ENCODE measurements around the gene EML4.
"Not testable (repeated sequence)": the region's sequence is repeated elsewhere in the genome, so short reads cannot be mapped to it uniquely, and the experiment has no call there.

Gene EML4

DNA sequence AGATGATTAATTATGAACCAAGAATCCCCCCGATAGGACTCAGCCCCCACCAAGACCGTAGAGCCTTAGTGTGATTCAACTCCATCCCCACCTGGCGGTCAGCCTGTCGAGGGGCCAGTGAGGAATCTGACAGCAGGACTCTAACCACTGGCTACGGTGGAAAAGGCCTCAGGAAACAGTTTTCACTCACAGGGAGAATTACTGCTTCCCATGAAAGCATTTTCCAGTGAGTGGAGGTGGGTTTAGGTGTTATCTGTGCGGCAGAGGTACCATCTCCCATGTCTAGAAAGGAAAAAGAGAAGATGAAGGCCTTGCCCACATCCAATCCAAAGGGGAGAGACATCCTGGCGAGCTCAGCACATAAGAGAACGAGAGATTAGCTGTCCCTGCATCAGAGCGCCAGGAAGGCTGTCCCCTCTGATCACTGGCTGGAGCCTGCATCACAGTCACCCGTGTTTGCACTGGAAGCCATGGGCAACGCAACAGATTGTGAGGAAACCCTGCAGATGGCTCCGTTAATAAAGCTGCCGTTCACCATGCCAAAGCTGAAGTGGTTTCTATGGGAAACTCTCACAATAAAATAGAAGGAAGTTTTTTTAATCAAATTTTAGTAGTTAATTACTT is 169.5 kb downstream of the EML4 start:
- DNase-seq: peak in 1 of 2 experiments; percentile 39

DNA sequence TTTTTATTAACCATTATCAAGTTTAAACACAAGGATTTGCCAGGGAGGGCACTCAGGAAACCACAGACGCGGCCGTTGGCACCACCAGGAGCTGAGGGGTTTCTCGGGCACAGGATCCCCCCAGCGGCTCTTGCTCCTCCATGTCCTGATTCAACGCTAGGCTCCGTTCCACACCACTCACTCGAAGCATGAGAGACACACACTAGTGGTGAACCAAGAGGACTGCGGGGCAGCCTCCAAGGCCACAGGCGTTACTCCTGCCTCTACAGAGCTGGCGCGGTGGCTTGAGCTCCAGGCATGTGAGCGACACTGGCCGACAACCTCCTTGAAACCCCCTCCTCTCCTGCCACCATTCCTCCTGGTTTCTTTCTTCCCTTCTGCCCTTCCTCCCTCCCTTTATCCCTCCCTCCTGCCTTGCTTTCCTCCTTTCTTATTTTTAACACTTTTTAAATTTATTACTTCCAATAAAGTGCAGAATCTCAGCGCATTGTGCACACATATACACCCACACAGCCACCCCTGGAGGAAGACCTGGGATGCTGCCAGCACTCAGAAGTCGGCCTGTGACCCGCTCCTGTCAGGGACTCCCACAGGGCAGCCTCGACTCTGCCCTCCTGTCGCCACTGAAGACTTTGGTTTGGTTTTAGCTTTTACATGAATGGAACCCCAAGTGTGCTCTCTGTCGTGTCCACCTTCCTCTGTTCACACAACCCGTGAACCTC is 170.2 kb downstream of the EML4 start:
- DNase-seq: no peak

DNA sequence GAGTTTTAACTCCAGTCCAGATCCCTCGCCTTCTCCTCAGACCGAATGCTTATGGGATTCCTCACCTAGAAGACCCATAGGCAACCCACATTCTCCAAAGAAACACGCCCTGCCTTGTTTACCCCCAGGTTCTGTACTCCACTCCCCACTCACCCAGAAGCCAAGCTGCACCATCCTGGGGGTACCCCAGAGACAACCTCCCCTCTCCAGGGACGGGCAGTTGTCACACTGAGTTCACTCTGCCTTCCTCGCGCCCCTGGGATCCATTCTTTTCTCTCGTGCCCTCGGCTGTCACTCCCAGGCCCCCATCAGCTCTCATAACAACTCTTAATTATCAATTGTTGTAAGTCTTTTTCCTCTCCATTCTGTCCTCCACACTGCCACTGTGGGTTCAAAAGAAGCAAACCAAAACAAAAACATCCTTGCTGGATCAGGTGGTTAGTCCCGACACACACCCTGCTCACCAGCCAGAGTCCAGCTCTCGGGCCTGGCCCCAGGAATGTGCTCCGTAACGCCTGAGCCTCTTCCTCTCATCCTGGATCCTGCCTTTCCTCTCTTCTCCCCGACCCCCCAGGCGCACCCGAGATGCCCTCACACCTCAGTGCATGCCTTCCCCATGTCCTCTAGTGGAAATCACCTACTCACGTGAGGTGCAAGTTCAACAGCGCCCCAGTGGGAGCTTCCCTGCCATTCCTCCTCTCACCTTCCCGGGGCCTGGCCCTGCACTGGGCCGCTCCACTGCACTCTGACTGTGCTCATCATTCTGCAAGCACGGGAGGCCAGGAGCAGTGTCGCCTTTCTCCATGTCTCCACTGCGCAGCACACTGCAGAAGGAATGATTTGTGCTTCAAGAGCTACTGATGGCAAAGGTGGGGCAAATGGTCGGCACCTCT is 171.1 kb downstream of the EML4 start:
- no peak for DNase-seq

DNA sequence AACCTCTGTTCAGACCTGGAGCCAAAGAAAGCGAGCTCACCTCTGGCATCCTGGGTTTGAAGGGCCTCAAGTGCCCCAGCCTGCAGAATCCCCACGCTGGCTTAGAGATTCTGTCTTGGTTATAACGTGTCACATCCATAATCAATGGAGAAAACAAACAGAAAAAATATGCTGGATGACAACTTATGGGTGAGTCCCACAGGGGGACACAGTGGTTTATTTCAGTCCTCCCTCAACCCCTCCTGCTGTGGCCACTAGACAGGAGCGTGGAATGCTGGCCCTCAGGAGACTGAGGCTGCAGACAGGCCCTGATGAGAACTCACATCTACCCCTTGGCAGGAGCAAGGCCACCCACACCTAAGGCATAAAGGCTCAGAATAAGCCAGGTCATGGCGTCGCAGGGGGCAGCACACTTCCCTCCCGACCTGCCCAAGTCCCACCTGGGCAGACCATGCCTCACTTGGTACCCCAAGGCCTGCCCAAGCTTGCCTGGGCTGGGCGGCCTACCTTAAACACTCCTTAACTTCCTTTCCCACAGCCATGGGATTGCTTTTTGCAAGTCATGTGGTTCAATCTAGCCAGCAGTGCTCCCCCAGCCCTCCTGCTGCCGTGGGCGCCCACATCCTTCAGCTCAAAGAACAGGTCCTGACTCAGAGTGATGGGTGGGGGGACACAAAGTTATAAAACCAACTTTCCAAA is 171.9 kb downstream of the EML4 start:
- no peak for DNase-seq

DNA sequence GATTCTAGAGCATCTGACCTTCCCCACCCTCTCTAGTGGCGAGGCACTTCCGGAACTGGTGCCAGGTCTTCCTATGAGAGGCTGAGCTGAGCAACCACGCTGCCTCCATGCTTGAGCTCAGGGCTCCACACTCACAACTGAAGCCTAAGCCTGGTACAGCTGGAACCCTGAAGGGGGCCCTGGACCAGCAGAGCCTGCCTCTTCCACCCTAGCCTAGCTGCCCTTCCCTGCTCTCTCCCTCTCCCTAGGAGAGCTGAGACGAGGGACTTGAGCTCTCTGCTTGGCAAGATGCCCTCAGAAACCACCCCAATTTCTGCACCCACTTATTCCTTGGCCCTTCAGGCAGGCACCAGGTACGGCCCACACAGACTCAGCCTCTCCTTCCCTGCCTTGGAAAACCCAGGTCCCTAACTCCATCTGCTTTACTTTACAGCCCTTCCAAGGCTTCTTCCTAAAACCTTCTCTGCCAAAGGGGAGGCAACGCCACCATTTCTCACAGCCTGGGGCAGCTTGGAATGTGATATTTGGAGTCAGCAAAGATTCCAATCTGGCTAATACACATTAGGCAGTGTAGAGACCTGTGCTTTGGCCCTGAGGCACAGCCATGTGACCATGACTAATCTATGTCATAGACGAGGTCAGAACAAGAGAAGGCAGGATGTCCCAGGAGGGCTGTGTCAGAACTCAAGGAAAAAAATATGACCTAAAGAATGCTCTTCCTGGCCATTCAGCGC is 173.1 kb downstream of the EML4 start:
- no peak for DNase-seq

DNA sequence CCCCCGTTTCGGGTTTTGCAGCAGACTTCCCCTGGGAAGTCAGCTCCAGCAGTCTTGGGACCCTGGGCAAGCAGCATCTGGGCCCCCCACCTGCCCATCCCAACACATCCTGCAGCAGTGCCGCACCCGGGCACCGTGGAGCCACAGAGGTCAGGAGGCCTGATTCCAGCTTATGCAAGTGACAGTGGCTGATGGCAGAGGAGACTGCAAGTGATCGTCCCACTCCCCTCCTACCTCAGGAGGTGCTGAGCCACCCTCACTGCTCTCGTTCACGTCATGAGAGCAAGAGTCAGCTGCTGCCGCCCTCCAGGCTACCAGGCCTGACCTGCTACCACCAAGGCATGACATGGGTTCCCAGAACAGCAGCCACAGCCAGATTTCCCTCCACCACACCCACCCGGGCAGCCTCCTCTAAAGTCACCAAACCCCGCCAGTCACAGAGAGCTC is 173.7 kb downstream of the EML4 start:
- DNase-seq: no peak

DNA sequence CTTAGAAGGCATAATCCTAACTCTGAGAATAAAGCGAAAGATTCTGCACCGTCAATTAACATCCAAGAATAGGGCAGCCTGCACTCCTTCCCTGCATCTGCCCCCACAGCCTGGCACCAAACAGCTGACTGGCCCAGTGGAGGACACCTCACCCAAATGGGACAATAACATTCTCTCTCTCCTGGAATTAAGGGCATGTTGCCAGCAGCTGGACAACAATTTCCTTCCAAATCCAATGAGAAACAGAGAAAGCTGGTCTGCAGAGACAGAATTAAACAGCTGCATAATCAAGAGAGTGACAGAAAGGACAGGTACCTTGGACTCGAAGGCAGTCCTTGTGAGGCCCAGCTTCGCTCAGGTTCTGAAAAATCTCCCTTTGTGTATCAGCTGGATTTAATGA is 176.8 kb downstream of the EML4 start:
- no peak for DNase-seq

DNA sequence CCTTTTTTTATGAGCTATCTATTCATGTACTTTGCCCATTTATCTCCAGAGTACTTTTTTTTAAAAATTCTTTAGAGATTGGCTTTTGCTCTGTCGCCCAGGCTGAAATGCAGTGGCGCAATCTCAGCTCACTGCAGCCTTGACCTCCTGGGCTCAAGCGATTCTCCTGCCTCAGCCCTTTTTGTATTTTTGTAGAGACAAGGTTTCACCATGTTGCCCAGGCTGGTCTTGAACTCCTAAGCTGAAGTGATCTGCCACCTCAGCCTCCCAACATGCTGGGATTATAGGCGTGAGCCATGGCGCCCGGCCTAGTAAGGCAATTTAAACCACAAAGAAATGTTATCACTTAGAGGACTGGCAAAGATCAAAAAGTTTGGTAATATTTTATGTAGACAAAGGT is 177.7 kb downstream of the EML4 start:
- not testable (repeated sequence) for DNase-seq

DNA sequence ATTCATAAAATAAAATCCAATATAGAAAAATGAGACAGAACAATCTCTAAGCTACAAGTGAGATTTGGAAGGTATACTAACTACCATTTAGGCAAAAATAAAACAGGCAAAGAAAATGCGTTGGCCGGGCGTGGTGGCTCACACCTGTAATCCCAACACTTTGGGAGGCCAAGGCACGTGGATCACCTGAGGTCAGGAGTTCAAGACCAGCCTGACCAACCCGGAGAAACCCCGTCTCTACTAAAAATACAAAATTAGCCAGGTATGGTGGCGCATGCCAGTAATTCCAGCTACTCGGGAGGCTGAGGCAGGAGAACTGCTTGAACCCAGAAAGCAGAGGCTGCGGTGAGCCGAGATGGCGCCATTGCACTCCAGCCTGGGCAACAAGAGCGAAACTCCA is 178.4 kb downstream of the EML4 start:
- not testable (repeated sequence) for DNase-seq

DNA sequence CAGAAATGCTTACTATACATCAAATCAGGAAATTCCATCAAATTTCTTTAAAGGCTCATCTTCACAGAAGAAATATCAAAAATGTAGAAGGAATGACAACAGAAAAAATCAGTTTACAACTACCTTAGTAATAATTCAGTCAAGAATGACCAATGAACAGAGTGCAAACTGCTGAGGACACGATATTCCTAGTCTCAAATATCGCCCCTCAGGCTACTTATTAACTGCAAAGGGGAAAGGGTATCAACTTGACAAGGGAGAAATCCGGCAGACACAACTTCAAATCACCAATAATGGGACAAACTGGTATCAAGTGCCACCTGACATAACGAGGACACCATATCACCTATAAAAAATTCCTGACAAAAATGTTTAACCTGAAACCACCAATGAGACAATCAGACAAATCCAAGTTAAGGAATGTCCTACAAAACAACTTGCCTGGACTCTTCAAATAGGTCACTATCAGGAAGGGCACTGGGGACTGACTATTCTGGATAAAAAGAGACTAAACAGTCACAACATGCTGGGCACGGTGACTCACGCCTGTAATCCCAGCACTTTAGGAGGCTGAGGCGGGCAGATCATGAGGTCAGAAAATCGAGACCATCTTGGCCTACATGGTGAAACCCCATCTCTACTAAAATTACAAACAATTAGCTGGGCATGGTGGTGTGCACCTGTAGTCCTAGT is 179.1 kb downstream of the EML4 start:
- no peak for DNase-seq

DNA sequence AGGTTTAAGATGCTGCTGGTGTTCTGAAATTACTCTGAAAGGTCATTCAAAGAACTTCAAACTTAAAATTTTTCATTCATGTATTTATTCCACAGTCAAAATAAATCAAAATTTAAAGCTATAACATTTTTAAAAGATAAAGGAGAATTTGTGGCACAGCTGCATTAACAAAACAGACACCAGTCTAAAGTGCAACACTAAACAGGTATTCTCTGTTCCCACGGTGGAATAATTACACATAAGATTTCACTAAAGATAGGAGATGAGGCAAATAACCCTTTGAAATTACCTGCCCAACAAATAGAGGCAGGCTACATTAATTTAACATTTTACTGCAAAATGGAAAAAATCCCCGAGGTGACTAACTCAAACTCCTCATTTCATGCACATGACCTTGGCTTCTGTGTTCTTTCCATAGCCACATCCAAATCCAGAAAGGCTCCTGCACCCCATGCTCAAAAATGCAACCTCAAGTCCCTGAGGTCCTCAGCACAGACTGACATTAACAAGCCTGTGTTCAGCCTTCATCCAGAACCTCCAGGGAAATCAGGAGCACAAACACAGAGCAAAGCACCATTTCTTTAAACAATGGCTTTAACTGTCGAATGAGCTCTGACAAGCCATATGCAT is 181.4 kb downstream of the EML4 start:
- no peak for DNase-seq

DNA sequence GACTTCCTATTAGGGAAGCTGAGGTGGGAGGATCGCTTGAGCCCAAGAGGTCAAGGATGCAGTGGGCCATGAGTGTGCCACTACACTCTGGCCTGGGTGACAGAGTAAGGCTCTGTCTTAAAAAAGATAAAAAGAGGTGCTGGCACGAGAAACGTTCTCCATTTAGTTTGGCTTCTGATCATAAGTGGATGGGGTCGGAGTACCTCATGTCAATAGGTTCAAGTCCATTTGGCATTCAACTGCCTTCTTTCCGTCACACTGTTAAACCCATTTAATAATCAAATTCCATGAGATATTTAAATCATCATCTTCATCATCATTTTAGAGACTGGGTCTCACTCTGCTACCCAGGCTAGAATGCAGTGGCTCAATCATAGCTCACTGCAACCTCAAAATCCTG is 182.7 kb downstream of the EML4 start:
- no peak for DNase-seq

DNA sequence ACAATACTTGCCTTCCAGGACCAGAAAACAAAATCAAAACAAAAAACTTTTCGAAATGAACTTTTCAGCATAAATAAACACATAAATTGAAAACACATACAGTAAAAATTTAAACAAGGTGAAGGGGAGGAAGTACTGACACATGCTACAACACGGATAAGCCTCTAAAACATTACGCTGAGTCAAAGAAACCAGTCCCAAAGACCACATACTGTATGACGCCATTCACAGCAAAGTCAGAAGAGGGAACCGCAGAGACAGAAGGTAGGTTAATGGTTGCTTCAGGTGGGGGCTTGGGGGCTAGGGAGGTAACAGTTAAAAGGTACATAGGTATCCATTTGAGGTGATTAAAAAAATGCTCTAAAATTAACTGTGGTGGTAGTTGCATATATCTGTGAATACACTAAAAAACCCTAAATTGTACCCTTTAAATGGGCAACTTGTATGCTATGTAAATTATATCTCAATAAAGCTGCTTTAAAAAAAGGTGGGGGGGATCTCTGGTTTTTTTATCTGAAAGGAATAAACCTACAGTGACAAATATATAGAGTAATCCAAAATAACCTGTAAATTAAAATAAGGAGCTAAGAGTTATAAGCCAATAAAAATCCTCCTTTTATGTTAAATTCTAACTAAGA is 184.8 kb downstream of the EML4 start:
- DNase-seq: no peak

DNA sequence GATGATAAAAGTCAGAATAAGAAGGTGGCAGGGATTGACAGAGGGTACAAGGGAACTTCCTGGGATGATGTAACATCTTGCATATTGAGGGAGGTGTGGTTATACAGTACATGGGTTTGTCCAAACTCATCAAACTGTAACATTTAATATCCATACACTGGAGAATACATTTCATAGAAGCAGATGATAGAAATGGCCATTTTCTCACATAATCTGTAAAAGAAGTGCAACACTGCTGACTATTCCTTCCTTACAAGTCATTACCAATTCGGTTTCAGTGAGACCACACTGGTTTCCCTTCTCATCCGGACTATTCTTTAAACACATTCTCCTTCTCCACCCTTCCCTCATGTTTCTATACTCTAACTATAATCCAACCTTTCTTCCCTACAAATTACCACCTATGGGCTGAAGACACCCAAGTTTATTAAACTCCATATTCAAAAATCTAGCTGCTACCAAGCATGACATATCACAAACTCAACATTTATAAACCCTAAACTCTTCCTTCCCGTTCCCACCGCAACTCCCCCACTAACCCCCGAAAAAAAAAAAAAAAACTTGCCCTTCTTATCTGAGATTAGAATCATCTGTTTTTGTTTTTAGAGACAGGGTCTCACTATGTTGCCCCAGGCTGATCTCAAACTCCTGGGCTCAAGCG is 190.3 kb downstream of the EML4 start:
- no peak for DNase-seq

DNA sequence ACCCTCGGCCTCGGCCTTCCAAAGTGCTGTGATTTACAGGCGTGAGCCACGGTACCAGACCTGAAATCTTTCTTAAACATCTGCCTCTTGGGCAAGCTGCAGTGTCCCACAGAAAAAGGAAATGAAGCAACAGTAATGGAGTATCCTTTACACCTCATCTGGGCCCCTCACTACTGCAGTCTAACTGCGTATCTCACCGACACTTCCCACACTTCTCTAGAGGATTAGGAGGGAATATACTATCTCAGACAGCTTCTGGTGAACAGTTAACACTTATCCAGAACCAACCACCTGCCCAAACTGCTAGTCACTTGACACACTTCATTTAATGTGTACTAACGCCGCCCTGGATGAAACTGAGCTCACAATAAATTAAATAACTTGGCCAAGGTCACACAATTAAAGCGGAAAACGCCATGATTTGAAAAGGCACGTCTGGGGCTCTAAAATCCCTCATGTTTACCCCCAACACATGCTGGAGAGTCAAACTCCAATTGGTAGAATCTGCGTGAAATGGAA is 190.9 kb downstream of the EML4 start:
- no peak for DNase-seq

DNA sequence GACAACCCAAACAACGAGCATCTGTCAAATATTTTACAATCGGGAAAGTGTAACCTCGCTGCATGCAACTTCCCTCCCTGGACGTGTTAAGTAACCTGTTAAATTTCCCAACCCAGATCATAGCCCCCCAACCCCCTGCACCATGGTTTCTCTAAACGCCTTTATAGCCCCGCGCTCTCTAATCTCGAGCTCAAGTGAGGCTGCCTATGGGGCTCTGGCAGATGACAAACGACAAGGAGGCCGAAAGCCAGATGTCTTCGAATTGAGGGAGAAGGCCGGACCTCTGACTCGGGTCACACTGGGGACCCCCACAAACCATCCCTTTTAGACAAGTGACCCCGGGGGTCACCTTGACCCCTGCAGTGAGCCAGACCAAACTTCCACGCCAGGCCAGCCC is 191.3 kb downstream of the EML4 start:
- DNase-seq: no peak

DNA sequence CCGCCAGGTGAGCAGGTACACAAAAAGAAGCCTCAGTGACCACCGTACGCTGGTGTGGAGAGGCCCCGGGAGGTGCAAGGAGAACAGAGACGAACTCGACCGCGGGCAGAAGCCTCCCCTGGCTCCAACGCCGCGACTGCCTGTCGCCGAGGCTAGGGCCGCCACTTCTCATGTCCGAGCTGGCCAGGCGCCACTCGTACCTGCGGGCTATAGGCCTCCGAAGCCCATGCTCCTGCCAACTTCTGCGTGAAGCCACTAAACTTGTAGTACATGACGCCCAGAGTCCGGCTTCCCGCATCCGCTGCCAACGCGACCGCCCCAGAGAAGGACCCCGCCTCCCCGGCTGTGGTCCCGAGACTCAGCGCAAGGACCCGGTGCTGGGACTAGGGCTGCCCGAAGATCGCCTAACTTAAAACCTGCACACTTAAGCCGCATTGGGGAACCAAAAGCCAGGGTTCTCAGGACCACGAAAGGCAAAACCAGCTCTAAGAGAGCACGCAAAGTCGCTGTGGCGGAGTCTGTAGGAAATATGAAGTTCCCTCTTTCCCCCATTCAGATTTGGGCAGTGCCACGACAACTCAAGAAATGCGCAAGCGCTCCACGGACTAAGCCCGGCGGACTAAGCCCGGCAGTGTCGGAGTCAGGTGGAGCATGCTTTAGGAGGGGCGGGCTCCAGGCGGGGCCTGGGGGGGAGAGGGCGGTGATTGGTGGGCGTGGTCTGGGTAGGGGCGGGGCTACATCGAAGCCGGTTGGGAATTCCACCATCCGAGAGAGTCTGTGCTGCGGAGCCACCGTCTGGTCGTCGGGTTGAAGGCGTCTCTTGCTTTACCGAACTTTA is 192.0 kb downstream of the EML4 start, which contains the start of gene COX7A2L:
COX7A2L (minus strand) TSS at position 328 of the 838 bp plus-strand sequence; CDS start at position 272, 56 bp downstream.
- DNase-seq: peak; percentile 88 to 95

DNA sequence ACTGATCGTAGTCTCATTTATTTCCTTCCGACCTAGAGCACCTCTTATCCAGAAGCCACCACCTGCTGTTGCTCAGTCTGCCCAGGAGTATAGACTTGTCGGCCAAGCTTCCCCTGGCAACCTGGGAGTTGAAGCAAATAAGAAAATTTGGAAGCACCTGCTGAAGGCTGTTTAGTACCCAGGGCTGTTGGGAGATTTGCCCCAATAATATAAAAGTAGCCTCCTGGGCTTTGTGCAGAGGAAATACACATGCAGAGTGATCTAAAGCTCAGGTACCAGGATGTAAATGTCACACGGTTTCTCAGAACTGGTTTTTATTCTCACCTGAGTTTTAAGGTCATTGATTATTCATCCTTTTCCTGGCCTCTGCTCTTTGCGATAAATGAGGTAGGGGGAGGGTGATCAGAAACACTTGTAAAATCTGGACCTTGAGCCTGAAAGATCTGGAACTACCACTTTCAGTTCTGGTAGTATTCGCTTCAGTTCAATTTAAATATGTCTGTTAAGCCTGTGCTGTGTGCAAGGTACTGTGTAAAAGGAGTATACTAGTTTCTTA is 192.7 kb downstream of the EML4 start:
- DNase-seq: no peak

All from cerebellar nuclear complex (tissue), 1 donor.